SH-SY5Y (cell line): Measurements from ENCODE around the gene MSMP.

Experiments
- GATA2 ChIP-seq: IDR thresholded peaks from 2 replicates; pipeline ENCODE4 v1.6.1; 2011; ENCODE audit warnings: mild to moderate bottlenecking, low read depth, low read length
- GATA3 ChIP-seq: IDR thresholded peaks from 2 replicates; pipeline ENCODE4 v1.6.1; 2011; ENCODE audit warnings: low read depth, mild to moderate bottlenecking, low read length, moderate library complexity

- TF ChIP-seq GATA2 (no peak), GATA3 (no peak)
Measured at GRCh38 chr9:35757226-35757891, 3.3 kb upstream of the MSMP start.
